Stomach (tissue), 4 donors: Measurements from ENCODE around the gene MAP3K6.

Experiments used
- EP300 ChIP-seq: sonication (generic); formaldehyde crosslinking; IDR thresholded peaks from one replicate; pipeline ENCODE4 v1.6.1; 2017; ENCODE audit warnings: antibody characterized with exemption
- POLR2A ChIP-seq, 4 donors: fragments of 450-650 bp; IDR thresholded peaks; one replicate each; pipeline ENCODE4 v1.6.1; 2016; ENCODE audit warnings: antibody characterized with exemption in 4 of 4, control low read depth in 2 of 4, mild to moderate bottlenecking in 1 of 4, moderate library complexity in 1 of 4
- POLR2AphosphoS5 ChIP-seq, 3 donors: sonication (generic); formaldehyde crosslinking; IDR thresholded peaks; one replicate each; pipeline ENCODE4 v1.6.1; 2016; ENCODE audit warnings: antibody characterized with exemption in 3 of 3
- TF ChIP-seq, protein P1 (sequence below), 7 experiments: fragments of 450-650 bp in 4 of 7; fragments of 200-600 bp in 3 of 7; sonication (generic) in 3 of 7; IDR thresholded peaks; one replicate each; pipeline ENCODE4 v1.5.1; 2016 to 2019; ENCODE audit warnings: antibody characterized with exemption in 7 of 7, control low read depth in 2 of 7, mild to moderate bottlenecking in 1 of 7

DNA sequence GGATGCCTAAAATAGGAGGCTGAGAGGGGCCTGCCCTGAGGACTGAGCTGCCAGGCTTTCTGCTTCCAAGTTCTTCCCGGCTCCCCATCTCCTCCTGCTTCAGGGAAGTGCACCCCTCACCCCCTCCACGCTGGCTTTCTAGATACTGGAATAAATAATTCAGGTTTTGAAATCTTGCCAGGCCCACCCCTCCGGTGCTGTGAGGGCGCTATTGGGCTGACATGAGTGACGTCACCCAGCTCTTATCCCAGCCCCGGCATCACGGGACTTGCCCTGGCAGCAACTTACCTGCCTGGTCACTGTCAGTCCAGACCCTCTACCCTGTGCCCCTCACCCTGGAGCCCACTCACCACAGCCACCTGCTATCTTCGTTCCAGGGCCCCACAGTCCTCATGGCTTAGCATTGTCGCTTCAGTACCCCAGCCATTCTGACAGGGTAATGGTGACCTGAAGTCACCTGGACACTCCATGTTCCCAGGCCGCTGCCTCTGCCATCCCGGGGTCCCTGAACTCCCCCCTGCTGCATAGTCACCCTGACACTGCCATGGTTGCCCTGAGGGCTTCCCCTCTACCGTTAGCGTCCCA is 24.8 kb upstream of the MAP3K6 start:
- TF ChIP-seq, protein P1, sequence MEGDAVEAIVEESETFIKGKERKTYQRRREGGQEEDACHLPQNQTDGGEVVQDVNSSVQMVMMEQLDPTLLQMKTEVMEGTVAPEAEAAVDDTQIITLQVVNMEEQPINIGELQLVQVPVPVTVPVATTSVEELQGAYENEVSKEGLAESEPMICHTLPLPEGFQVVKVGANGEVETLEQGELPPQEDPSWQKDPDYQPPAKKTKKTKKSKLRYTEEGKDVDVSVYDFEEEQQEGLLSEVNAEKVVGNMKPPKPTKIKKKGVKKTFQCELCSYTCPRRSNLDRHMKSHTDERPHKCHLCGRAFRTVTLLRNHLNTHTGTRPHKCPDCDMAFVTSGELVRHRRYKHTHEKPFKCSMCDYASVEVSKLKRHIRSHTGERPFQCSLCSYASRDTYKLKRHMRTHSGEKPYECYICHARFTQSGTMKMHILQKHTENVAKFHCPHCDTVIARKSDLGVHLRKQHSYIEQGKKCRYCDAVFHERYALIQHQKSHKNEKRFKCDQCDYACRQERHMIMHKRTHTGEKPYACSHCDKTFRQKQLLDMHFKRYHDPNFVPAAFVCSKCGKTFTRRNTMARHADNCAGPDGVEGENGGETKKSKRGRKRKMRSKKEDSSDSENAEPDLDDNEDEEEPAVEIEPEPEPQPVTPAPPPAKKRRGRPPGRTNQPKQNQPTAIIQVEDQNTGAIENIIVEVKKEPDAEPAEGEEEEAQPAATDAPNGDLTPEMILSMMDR (IDR thresholded peaks at IDR 0.05), result no peak
- TF ChIP-seq POLR2AphosphoS5 (IDR thresholded peaks at IDR 0.05) (no peak), POLR2A (IDR thresholded peaks at IDR 0.05) (no peak), EP300 (no peak)
